G401 (cell line): Measurements from ENCODE around the gene TFF3. TPM values are rescaled to one million over a fixed set of nuclear protein-coding genes. Genes with fewer than 3 reads are reported as not detected.
"Not testable (repeated sequence)": the region's sequence is repeated elsewhere in the genome, so short reads cannot be mapped to it uniquely, and the experiment has no call there.

ENCODE experiments used
- DNase-seq: peaks from one replicate; pipeline ENCODE4 v3.0.0-alpha.2; 2015; ENCODE audit warnings: low spot score
- in situ Hi-C: cut with HindIII; loops from 2 replicates; pipeline ENCODE4 v1.10.0; 2016; ENCODE audit warnings: low sequenced_read_pairs, mixed read lengths
- total RNA-seq: library from RNA; depleted of rRNA; stranded (reverse); fragments of >200 nt; shearing (Covaris generic); gene quantifications from 2 replicates; pipeline ENCODE4 v1.2.3, GENCODE V29; 2014

The TFF3 gene
- total RNA-seq, 1 experiment from 2014 or later: not detected

DNA sequence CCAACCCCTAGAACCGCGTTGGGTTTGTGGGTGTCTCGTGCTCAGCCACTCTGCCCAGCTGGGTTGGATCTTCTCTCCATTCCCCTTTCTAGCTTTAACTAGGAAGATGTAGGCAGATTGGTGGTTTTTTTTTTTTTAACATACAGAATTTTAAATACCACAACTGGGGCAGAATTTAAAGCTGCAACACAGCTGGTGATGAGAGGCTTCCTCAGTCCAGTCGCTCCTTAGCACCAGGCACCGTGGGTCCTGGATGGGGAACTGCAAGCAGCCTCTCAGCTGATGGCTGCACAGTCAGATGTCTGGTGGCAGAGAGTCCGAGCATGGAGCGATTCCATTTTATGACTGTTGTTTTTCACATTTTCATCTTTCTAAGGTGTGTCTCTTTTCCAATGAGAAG is 18.7 kb downstream of the TFF3 start:
- in situ Hi-C loops: no loop called here
- no peak for DNase-seq

DNA sequence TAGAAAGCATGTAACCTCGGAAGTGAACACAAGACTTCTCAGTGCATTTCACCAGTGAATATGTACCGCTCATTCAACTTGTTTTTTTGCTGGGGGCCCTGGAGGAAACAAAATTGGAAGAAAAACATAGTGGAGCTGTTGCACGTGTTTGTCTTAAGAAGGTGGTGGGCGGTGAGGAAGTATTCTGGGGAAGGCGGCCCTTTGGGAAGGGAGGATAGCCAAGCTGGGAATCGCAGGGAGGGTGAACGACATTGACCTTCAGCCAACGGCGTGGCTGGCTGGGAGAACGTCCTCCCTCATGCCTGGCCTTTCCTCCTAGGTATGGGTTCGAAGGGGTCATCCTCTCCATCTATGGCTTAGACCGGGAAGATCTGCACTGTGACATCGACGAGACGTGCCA is 19.4 kb downstream of the TFF3 start:
- no peak for DNase-seq
- in situ Hi-C loops: no loop called here

DNA sequence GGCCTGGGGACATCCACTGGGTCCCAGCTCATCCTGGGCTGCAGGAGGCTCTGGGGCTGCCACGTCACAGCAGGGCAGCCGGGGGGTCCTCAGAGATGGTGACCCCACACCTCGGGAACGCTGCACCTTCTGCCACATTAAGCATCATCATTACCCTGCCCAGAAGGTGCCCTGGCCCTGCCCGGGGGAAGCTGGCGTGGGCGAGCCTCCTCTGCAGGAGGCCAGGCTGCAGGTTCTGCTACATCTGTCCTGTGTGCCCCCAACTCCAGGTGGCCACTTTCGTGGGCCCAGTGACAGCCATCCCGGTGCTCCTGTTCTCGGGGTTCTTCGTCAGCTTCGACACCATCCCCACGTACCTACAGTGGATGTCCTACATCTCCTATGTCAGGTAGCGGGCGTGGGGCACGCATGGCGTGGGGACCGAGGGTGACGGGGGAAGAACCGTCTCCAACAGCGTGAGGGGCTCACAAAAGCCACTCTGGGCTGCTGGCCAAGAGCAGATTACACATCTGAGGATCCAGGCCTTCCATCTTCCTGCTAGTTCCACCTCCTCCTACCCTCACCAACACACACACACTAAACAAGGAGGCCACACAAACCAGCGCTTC is 20.8 kb downstream of the TFF3 start:
- in situ Hi-C loops: no loop called here
- DNase-seq: no peak

DNA sequence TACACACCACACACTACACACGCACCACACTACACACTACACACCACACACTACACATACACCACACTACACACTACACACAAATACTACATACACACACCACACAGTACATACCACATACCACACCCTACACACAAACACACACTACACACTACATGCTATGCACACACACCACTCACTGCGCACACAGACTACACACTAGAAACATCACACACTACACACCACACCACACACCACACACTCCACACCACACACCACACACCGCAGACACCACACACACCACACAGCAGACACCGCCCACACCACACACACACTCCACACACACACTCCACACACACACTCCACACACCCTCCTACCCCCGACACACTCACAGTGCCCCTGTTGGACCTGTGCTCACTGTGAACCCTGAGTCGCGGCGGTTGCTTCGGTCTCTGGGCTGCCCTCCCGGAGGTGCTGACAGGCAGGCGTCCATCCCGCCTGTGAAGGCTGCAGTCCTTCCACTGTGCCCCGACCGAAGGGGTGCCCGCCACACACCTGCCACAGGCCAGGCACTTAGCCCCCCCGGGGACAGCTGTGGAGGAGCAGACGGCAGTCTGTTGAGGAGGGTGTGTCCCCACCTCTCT is 21.4 kb downstream of the TFF3 start:
- DNase-seq: no peak
- in situ Hi-C loops: no loop called here

DNA sequence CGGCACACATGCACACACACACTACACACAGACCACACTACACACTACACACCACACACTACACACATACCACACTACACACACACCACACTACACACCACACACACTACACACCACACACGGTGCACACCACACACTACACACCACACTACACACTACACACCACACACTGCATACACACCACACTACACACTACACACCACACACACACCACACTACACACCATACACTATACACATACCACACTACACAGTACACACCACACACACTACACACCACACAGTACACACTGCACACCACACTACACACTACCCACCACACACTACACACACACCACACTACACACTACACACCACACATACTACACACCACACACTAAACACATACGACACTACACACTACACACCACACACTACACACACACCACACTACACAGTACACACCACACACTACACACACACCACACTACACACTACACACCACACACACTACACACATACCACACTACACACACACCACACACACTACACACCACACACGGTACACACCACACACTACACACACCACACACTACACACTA is 22.6 kb downstream of the TFF3 start:
- DNase-seq, in situ Hi-C loops: not testable (repeated sequence)

DNA sequence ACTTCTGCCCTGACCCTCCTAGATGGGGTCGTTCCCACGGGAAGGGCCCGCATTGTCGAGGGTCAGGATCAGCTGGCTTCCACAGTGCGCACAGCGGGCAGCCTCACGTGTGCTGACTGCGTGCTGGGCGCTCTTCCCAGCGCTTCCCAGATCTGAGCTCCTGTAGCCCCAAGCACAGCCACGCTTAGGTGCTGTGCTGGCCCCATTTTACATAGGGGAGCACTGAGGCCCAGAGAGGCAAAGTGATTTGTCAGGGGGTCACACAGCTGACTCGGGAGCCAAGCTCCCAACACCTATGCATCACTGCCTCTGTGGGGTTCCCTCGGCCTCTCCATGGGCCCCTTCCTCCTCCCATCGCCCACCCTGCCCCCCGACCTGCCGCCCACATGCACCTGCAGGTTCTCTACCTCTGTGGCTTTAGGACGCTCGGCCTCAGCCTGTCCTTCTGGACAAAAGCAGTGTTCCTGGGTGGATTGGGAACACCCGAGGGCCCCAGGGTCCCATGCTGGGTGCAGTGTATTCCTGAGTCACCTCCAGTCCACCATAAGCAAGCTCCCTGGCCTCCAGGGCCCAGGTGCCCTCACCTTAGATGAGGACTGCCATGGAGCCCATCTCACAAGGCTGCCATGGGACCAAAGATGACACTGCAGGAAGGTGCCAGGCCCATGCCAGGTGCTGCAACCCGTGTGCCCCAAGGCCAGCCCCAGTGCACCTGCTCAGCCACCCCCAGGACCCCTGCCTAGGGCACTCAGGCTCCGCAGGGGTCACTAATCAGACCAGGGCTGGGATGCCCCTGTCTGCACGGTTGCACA is 23.3 kb downstream of the TFF3 start:
- DNase-seq: no peak
- in situ Hi-C loops: no loop called here

DNA sequence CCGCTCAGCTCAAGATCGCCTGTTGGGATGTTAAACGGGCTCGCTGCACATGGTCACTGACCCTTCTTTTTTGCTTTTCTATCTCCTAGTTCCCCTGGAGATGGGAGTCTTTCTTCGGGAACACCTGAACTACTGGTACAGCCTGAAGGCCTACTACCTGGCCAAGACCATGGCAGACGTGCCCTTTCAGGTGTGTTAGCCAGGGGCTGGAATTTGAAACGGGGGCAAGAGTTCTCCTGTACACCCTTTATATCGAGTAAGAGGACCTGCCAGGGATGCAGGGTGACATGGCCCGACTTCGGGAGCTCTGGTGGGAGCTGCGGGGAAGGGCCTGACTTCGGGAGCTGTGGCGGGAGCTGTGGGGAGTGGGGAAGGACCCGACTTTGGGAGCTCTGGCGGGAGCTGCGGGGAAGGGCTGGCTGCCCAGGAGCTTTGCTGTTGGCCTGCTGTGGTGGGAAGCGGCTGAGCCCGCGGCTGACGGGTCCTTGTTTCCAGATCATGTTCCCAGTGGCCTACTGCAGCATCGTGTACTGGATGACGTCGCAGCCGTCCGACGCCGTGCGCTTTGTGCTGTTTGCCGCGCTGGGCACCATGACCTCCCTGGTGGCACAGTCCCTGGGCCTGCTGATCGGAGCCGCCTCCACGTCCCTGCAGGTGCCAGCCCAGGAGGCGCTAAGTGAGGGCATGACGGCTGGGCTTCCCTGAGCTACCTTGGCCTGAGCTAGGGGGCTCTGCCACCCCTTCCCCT is 24.0 kb downstream of the TFF3 start:
- no peak for DNase-seq
- in situ Hi-C loops: no loop called here

DNA sequence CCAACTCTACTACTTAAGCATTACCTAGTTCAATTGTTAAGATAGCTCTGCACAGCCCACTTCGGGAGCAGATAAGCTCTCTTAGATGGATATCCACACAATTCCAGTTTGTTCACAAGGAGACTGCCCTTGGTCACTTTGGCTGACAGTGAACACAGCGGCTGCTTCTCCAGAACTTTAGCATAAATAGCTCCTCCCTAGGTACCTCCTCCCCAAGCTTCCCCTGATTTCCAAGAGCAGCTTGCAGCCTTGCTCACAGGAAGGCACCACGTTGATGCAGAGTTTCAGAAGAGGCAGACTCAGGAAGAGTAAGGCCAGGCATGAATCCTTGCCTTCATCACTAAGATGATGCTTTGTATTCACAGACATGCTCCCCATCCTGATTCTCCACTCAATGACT is 24.7 kb downstream of the TFF3 start:
- no peak for DNase-seq
- in situ Hi-C loops: no loop called here

DNA sequence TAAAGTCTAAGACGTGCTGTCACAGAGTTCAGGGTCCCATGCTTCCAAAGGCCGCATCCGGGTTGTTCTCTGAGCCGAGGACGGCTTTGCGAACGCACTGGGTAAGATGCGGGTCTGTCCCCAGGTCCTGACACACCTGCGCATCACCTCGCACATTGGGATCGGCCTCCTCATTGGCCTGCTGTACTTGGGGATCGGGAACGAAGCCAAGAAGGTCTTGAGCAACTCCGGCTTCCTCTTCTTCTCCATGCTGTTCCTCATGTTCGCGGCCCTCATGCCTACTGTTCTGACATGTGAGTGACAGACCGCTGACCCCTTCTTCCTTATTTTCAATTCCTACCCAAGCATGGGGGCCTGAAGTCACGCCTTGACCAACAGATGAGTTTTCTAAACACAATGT is 25.3 kb downstream of the TFF3 start:
- in situ Hi-C loops: no loop called here
- DNase-seq: no peak

DNA sequence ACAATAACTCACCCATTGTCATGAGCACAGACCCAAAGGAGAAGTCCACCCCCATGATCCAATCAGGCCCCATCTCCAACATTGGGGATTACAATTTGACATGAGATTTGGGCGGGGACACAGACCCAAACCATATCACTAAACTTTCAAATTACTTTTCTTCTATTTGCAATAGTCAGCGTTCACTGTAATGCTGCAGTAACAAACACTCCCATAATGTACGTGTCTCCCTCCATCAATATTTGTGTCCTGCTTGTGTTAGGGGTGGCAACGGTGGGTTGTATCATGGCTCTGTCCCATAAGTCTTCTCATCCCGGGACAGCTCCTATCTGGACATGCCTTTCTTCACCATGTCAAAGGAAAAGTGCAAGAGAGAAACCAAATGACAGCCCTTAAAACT is 26.2 kb downstream of the TFF3 start:
- in situ Hi-C loops: no loop called here
- no peak for DNase-seq

DNA sequence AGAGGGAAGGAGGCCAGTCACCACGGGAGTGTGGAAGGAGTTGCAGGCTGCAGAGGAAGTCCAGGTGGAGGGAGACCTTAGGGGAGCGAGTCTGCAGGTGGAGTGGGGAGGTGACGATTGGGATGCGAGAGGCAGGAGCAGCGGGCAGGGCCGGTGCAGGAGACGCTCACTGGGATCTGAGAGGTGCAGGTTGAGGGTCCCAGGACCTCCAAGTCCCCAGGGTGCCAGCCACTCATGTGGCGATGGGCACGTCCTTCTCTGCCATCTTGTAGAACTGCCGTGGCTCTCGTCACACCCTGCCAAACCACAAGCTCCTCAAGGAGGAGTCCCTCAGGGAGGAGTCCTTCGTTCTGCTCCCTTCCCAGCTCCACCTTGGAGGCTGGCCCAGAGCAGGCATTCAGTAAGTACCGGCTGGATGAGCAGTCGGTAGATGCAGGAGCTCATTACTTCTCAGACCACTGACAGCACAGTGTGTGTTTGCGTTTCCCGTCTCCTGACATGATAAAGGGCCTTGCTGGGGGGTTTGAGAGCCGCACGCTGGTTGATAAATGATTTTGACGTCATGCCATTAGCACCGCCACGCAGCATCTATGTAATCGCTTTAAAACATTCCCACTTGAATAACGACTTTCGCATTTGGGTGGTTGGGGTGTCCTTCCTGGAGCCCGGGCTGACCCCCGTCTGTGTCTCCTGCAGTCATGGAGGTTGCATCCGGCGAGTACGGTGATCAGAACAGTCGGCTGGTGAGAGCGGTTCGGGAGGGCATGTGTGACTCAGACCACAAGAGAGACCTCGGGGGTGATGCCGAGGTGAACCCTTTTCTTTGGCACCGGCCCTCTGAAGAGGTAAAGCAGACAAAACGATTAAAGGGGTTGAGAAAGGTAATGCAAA is 27.8 kb downstream of the TFF3 start:
- peak; percentile 32 for DNase-seq
- in situ Hi-C loops: no loop called here

DNA sequence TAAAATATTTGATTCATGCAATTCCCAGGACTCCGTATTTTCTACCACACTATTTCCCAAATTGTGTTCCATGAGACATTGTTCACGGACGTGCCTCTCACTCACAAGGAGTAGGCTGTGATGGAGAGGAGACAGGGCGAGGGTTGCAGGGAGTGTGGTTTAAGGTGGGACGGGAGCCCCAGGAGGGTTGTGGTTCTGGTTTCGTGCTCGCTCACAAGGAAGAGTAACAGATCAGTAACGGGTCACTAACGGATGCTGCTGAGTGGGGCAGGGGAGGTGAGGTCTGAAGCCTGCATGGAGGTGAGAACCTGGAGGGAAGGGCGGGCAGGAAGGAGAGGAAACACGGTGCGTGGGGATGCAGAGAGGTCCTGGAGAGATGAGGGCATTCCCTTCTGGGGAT is 28.8 kb downstream of the TFF3 start:
- no peak for DNase-seq
- in situ Hi-C loops: no loop called here

DNA sequence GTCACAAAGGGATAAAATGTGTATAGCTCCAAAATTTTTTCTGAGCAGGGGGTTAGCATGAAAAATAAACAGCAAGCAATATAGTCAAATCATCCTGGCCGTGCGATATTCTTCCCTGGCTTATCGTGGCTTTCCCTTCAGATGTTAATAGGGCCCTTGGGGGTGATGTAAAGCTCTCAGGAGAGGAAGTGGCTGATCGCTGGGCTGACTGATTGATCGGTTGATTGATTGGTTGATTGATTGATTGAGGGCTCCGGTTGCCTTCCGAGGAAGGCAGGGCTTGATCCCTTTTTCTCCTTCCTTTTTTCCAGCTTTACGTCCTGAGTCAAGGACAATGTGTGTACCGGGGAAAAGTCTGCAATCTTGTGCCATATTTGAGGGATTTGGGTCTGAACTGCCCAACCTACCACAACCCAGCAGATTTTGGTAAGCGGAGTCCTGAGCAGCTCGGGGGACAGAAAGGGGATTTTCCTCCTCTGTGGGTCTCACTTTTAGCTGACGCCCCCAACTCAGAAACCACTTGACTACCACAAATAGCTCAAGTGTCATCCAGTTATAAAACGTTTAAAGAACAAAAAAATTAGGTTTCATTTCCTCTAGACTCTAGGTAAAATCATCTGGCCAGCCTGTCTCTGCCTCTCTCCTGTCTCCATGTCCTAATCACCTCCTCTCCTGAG is 29.5 kb downstream of the TFF3 start:
- DNase-seq: no peak
- in situ Hi-C loops: no loop called here

DNA sequence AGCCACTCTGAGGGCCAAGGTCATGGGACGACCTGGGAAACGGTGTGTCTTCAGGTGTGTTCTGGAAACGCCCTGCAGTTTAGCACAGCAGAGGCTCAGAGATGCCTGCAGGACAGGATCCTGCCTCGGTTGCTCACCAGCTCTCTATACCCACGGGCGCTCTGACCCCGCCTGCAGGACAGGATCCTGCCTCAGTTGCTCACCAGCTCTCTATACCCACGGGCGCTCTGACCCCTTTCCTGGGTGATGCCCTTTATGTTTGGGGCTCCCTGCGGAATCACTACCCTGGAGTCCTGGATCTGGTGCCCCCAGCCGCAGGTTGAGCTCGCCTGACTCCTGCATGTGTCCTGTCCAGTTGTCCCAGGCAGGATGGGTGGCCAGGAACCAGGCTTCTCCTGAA is 32.5 kb downstream of the TFF3 start:
- in situ Hi-C loops: no loop called here
- DNase-seq: no peak

DNA sequence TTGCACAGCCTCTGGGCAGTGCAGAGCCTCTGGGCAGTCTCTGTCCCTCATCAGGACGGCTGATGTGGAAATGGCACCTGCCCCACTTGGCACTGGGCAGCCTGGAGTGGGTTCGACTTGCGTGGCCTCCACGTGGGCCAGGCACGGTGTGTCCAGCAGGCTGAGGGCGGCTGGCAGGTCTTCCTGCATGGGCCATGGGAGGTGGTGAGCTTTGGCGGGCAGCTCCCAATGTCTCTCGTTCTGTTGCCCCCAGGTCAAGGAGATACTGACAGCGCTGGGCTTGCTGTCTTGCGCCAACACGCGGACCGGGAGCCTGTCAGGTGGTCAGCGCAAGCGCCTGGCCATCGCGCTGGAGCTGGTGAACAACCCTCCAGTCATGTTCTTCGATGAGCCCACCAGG is 33.2 kb downstream of the TFF3 start:
- in situ Hi-C loops: no loop called here
- no peak for DNase-seq

DNA sequence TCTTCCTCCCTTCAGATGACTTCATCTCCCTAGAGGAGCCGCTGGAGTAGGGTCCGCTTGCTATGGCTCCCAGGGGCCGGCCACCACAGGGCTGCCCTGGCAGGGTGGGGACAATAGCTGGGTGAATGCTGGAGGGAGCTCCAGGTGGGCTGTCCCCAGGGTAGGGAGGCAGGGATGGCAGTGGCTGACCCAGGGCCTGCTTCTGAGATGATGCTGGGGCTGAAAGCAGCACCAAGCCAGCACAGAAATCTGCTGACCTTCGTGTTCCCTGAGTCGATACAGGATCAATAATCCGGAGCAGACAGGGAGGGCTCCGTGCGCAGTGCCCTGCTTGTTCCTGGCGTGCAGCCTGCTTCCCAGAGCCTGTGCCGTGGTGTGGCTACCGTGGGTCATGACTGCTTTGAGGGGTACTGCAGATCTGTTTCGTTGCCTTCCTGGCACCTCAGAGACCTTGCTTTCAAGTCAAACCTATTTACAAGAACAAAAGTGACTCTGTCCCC is 34.0 kb downstream of the TFF3 start:
- DNase-seq: no peak
- in situ Hi-C loops: no loop called here

DNA sequence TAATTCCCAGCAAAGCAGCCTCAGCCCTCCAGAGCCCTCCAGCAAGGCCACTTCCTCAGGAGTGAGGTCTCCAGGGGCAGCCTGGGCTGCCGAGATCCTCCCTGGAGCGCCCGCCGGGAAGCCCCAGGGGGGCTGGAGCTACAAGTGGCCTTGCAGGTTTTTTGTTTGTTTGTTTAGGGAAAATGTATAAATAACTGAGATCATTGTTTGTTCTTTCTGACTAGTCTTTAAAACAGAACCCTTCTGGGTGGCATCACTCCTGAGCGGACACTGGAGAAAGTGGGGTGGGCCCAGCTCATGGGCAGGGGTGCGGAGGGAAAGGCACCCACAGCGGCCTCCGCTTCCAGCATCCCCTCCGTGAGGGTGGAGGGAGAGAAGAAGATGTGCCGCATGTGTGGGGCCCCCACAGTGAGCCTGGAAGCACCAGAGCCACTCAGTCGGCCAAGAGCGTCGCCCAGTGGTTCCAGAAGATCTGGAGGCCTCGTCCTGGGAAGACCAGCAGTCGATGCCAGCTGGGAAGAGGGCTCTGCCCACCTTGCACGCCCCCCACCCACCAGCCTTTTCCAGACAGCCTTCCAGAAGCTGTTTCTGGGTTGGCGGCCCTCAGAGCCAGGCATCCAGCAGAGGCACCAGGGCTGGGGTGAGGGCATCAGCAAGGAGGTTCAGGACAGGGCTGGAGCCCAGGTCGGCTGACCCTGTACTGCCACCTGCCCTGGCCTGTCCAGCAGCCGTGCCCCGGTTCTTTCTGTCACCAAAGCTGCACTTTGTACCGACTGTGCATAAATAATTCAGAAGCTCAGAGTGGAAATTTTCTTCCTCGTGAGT is 34.6 kb downstream of the TFF3 start:
- no peak for DNase-seq
- in situ Hi-C loops: no loop called here
